ENCODE measurements around the gene CREB3L2.

The CREB3L2 gene

GRCh38 chr7:137932881-137933269 lies 69.0 kb downstream of the CREB3L2 start (continued):
- no peak for TF ChIP-seq ZNF747 (tag by site-specific recombination; IDR thresholded peaks at IDR 0.05)
- TF ChIP-seq ZNF16 (tag by site-specific recombination; IDR thresholded peaks at IDR 0.05; ENCODE audit: low read depth): no peak
- TF ChIP-seq ZNF776 (tag by site-specific recombination; IDR thresholded peaks at IDR 0.05; ENCODE audit: borderline replicate concordance): no peak
- TF ChIP-seq ZNF510 (tag by site-specific recombination; IDR thresholded peaks at IDR 0.05; ENCODE audit: insufficient replicate concordance): no peak

DNA sequence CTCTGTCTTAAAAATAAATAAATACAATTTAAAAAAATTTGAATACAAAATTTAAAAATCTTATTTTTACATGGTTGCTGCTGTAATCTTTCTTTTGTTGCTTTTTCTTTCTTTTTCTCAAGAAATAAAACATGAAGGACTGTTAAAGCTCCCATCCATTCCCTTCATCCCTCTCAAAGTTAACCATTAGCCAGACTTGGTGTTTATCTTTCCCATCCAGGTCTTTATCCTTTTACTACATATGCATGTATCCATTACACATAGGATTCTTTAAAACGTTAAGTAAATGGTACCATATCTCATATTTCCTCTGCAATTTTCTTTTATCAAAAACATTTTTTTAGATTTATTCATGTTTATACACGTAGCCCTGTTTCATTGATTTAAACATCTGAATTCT lies 70.1 kb downstream of the CREB3L2 start:
- CTCF ChIA-PET: interaction anchor here (0.7 kb wide), 1 partner anchor 15 kb away, joined by 3 read pairs; no protein-coding TSS in a partner anchor
- Histone ChIP-seq H3K4me1 (ENCODE audit: control insufficient read depth, insufficient read depth, low read length) (peaks cover 2% of the 10 kb centered on the region; the same call in 1 of the 2 replicates), H3K4me3 (ENCODE audit: low read depth, low read length) (no peak overlapping the region), H3K9me3 (ENCODE audit: control insufficient read depth, insufficient read depth, low read depth, low read length) (no peaks in the 10 kb centered on the region), H3K27ac (ENCODE audit: extremely low read depth, low read depth, low read length) (no peak overlapping the region), H3K36me3 (ENCODE audit: control insufficient read depth in 2 of 2, insufficient read depth in 1 of 2, low read length in 2 of 2) (peaks cover 0 to 10% of the 10 kb centered on the region in 2 experiments; a peak in 1 of 3 replicates)
- TF ChIP-seq, protein P1, sequence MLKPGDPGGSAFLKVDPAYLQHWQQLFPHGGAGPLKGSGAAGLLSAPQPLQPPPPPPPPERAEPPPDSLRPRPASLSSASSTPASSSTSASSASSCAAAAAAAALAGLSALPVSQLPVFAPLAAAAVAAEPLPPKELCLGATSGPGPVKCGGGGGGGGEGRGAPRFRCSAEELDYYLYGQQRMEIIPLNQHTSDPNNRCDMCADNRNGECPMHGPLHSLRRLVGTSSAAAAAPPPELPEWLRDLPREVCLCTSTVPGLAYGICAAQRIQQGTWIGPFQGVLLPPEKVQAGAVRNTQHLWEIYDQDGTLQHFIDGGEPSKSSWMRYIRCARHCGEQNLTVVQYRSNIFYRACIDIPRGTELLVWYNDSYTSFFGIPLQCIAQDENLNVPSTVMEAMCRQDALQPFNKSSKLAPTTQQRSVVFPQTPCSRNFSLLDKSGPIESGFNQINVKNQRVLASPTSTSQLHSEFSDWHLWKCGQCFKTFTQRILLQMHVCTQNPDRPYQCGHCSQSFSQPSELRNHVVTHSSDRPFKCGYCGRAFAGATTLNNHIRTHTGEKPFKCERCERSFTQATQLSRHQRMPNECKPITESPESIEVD (tag by site-specific recombination; IDR thresholded peaks at IDR 0.05): 0 out of 2 replicates have a peak, but pooled peaks have one; percentile 8
- TF ChIP-seq SETDB1 (IDR thresholded peaks at IDR 0.05; ENCODE audit: insufficient read length, low read length): no peak
- POLR2A ChIA-PET: no interaction called here

- Histone ChIP-seq H3K27ac (ENCODE audit: extremely low read depth, low read depth, low read length) (no peak overlapping the region), H3K4me3 (ENCODE audit: low read depth, low read length) (no peak overlapping the region), H3K9me3 (ENCODE audit: control insufficient read depth, insufficient read depth, low read depth, low read length) (no peaks in the 10 kb centered on the region), H3K36me3 (ENCODE audit: control insufficient read depth in 2 of 2, insufficient read depth in 1 of 2, low read length in 2 of 2) (peaks cover 0 to 20% of the 10 kb centered on the region in 2 experiments; a peak in 1 of 3 replicates), H3K4me1 (ENCODE audit: control insufficient read depth, insufficient read depth, low read length) (peaks cover 2% of the 10 kb centered on the region; the same call in 1 of the 2 replicates)
- ChIA-PET CTCF (interaction anchor here (0.6 kb wide), 1 partner anchor 77 kb away, joined by 4 read pairs; no protein-coding TSS in a partner anchor), POLR2A (interaction anchor here (0.8 kb wide), 1 partner anchor 72 kb away, joined by 3 read pairs; the partner anchor contains the start of gene CREB3L2)
- TF ChIP-seq ZNF426 (tag by site-specific recombination; IDR thresholded peaks at IDR 0.05): no peak
- no peak for TF ChIP-seq ZNF558 (tag by site-specific recombination; IDR thresholded peaks at IDR 0.05)
- no peak for TF ChIP-seq SP3 (tag by site-specific recombination; IDR thresholded peaks at IDR 0.05)
- TF ChIP-seq ZNF354C (tag by site-specific recombination; IDR thresholded peaks at IDR 0.05; ENCODE audit: borderline replicate concordance, low read depth): no peak
- no peak for TF ChIP-seq ZBTB44 (tag by site-specific recombination; IDR thresholded peaks at IDR 0.05)
- no peak for TF ChIP-seq PRDM2 (tag by site-specific recombination; IDR thresholded peaks at IDR 0.05; ENCODE audit: borderline replicate concordance)
- no peak for TF ChIP-seq ZNF311 (tag by site-specific recombination; IDR thresholded peaks at IDR 0.05; ENCODE audit: borderline replicate concordance)
- TF ChIP-seq ZBTB7A (tag by site-specific recombination; IDR thresholded peaks at IDR 0.05; ENCODE audit: low read depth): no peak
- TF ChIP-seq, protein P2, sequence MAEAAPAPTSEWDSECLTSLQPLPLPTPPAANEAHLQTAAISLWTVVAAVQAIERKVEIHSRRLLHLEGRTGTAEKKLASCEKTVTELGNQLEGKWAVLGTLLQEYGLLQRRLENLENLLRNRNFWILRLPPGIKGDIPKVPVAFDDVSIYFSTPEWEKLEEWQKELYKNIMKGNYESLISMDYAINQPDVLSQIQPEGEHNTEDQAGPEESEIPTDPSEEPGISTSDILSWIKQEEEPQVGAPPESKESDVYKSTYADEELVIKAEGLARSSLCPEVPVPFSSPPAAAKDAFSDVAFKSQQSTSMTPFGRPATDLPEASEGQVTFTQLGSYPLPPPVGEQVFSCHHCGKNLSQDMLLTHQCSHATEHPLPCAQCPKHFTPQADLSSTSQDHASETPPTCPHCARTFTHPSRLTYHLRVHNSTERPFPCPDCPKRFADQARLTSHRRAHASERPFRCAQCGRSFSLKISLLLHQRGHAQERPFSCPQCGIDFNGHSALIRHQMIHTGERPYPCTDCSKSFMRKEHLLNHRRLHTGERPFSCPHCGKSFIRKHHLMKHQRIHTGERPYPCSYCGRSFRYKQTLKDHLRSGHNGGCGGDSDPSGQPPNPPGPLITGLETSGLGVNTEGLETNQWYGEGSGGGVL (tag by site-specific recombination; IDR thresholded peaks at IDR 0.05): no peak
- no peak for TF ChIP-seq INSM2 (tag by site-specific recombination; IDR thresholded peaks at IDR 0.05)
- TF ChIP-seq ZNF488 (tag by site-specific recombination; IDR thresholded peaks at IDR 0.05): no peak
- no peak for TF ChIP-seq WT1 (tag by site-specific recombination; IDR thresholded peaks at IDR 0.05)
These were observed 71.3 kb downstream of the CREB3L2 start for GRCh38 chr7:137930581-137930980.
